Caco-2 (cell line): ENCODE results near the gene NFIA. TPM values are rescaled to one million over a fixed set of nuclear protein-coding genes. Genes with fewer than 3 reads are reported as not detected.

ENCODE experiments used
- BruUV-seq: library from RNA; stranded (reverse); fragments of 400-500 nt; replicated peaks from 2 replicates; lab custom pipeline; 2021; lab: Mats Ljungman, UMichigan
- CTCF ChIA-PET: fragments of 300-600 bp; sonication (Branson Sonifier 250); formaldehyde crosslinking; loops from one replicate; lab custom pipeline; 2022; ENCODE audit warnings: antibody characterized with exemption; lab: Charles Lee
- POLR2A ChIA-PET: fragments of 300-600 bp; sonication (Branson Sonifier 250); formaldehyde crosslinking; loops from one replicate; lab custom pipeline; 2022; ENCODE audit warnings: antibody characterized with exemption; lab: Charles Lee
- DNase-seq, 2 experiments: peaks; one replicate each; pipeline versions ENCODE4 v3.0.0 to v3.0.0-alpha.2; 2020 to 2022
- H3K27me3 ChIP-seq: replicated peaks from 2 replicates; pipeline ENCODE4 v1.6.0; 2011; ENCODE audit warnings: low read length; ENCODE audit not compliant: control insufficient read depth, insufficient read depth
- H3K36me3 ChIP-seq: 2 replicates; pipeline ENCODE4 v1.5.1; 2011; ENCODE audit warnings: low read length; ENCODE audit not compliant: control insufficient read depth, insufficient read depth
- H3K4me1 ChIP-seq: fragments of 250-450 bp; sonication (Bioruptor Pico); 2 replicates; pipeline ENCODE4 v1.5.1; 2020; ENCODE audit warnings: mild to moderate bottlenecking
- H3K4me3 ChIP-seq: 2 replicates; pipeline ENCODE4 v1.5.1; 2011; ENCODE audit warnings: low read depth, mild to moderate bottlenecking, control low read depth, low read length
- H3K9me3 ChIP-seq: fragments of 250-450 bp; sonication (Bioruptor Pico); 2 replicates; pipeline ENCODE4 v1.5.1; 2020; ENCODE audit warnings: mild to moderate bottlenecking, moderate library complexity
- H3K27ac Mint-ChIP-seq: one replicate; pipeline ENCODE4 v1.8.0; 2022; ENCODE audit warnings: mixed read lengths; ENCODE audit not compliant: unreplicated experiment
- H3K27me3 Mint-ChIP-seq: one replicate; pipeline ENCODE4 v1.8.0; 2022; ENCODE audit warnings: mixed read lengths; ENCODE audit not compliant: insufficient read depth, unreplicated experiment
- H3K36me3 Mint-ChIP-seq: one replicate; pipeline ENCODE4 v1.8.0; 2022; ENCODE audit warnings: mild to moderate bottlenecking, mixed read lengths; ENCODE audit not compliant: insufficient read depth, unreplicated experiment
- H3K4me1 Mint-ChIP-seq: one replicate; pipeline ENCODE4 v1.8.0; 2022; ENCODE audit warnings: low read depth, mixed read lengths; ENCODE audit not compliant: unreplicated experiment
- H3K4me3 Mint-ChIP-seq: one replicate; pipeline ENCODE4 v1.8.0; 2022; ENCODE audit warnings: mild to moderate bottlenecking, moderate library complexity, mixed read lengths; ENCODE audit not compliant: unreplicated experiment
- H3K9me3 Mint-ChIP-seq: one replicate; pipeline ENCODE4 v1.8.0; 2022; ENCODE audit warnings: mixed read lengths; ENCODE audit not compliant: unreplicated experiment
- intact Hi-C: fragments of 100-400 bp; cut with micrococcal nuclease; formaldehyde crosslinking; loops from one replicate; pipeline ENCODE4 v1.10.0; 2022; ENCODE audit not compliant: unreplicated experiment
- total RNA-seq: library from RNA; stranded (reverse); gene quantifications from 2 replicates; pipeline ENCODE4 v1.2.3, GENCODE V29; 2022
- TF ChIP-seq, protein P1 (sequence below), 2 experiments: fragments of 200-600 bp in 1 of 2; IDR thresholded peaks; 1 replicate in 1 of 2; 2 replicates in 1 of 2; pipeline versions ENCODE4 v1.5.1 to v1.8.0; 2011 to 2022; ENCODE audit warnings: antibody characterized with exemption in 1 of 2, control low read depth in 1 of 2, inconsistent platforms in 1 of 2, low read depth in 1 of 2, low read length in 1 of 2, mild to moderate bottlenecking in 1 of 2, moderate library complexity in 1 of 2; ENCODE audit not compliant: insufficient read depth in 1 of 2, severe bottlenecking in 1 of 2, unreplicated experiment in 1 of 2

NFIA gene
- total RNA-seq, 1 experiment from 2014 or later = 1.4 TPM

DNA sequence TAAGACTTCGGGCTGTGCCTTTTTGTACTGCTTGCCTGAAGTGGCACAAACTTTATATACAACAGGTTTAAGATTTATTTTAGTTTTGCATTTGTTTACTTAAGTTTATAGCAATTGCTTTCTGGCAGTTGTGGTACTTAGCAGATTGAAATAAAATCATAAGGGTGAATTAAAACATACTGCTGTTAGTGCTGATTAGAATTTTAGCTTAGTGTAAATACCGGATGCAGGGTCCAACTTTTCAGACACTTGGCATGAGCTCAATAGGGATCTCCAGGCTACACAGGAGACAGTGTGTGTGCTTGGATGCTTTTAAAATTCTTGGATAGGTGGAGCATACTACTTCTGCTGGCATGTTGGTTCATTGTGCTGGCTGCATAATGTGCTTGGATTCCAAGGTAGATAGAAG, 159.6 kb downstream of the NFIA start:
- Mint-ChIP-seq H3K4me1 (no peaks in the 10 kb centered on the region), H3K27ac (no peak overlapping the region), H3K9me3 (no peaks in the 10 kb centered on the region), H3K36me3 (no peaks in the 10 kb centered on the region), H3K27me3 (no peaks in the 10 kb centered on the region), H3K4me3 (no peak overlapping the region)
- intact Hi-C loops = no loop called here
- Histone ChIP-seq H3K36me3 (no peaks in the 10 kb centered on the region), H3K4me3 (no peak overlapping the region), H3K4me1 (no peaks in the 10 kb centered on the region), H3K27me3 (no peaks in the 10 kb centered on the region), H3K9me3 (no peaks in the 10 kb centered on the region)
- no peak for DNase-seq
- BruUV-seq = no TSS peak
- CTCF ChIA-PET = no interaction called here
- POLR2A ChIA-PET = no interaction called here
- TF ChIP-seq, protein P1, sequence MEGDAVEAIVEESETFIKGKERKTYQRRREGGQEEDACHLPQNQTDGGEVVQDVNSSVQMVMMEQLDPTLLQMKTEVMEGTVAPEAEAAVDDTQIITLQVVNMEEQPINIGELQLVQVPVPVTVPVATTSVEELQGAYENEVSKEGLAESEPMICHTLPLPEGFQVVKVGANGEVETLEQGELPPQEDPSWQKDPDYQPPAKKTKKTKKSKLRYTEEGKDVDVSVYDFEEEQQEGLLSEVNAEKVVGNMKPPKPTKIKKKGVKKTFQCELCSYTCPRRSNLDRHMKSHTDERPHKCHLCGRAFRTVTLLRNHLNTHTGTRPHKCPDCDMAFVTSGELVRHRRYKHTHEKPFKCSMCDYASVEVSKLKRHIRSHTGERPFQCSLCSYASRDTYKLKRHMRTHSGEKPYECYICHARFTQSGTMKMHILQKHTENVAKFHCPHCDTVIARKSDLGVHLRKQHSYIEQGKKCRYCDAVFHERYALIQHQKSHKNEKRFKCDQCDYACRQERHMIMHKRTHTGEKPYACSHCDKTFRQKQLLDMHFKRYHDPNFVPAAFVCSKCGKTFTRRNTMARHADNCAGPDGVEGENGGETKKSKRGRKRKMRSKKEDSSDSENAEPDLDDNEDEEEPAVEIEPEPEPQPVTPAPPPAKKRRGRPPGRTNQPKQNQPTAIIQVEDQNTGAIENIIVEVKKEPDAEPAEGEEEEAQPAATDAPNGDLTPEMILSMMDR (IDR thresholded peaks at IDR 0.05; ENCODE audit: insufficient read depth in 1 of 2, low read depth in 1 of 2, low read length in 1 of 2, severe bottlenecking in 1 of 2, unreplicated experiment in 1 of 2) = no peak

DNA sequence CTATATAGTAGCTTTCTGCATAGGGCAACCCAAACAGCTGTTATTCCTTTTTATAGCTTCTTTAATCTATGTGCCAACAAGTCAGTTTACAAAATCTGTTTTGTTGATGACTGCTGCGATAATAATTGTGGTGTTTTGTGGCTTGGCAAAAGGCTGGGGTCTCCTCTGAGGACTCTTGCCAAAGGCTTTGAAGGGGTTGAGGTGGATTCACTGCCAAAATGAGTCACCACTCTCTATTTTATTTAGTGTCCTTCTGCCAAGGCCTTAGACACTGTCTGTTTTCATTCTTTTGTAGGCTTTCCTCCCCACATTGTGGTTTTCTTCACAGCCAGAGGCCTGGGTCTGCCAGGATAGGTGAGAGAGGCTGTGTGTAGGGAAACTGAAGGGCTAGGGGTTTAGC, 161.8 kb downstream of the NFIA start:
- TF ChIP-seq, protein P1 (IDR thresholded peaks at IDR 0.05; ENCODE audit: insufficient read depth in 1 of 2, low read depth in 1 of 2, low read length in 1 of 2, severe bottlenecking in 1 of 2, unreplicated experiment in 1 of 2) = no peak
- no peak for DNase-seq
- Mint-ChIP-seq H3K9me3 (no peaks in the 10 kb centered on the region), H3K4me3 (no peak overlapping the region), H3K36me3 (no peaks in the 10 kb centered on the region), H3K27me3 (no peaks in the 10 kb centered on the region), H3K4me1 (no peaks in the 10 kb centered on the region), H3K27ac (no peak overlapping the region)
- Histone ChIP-seq H3K36me3 (no peaks in the 10 kb centered on the region), H3K4me3 (no peak overlapping the region), H3K4me1 (no peaks in the 10 kb centered on the region), H3K9me3 (no peaks in the 10 kb centered on the region), H3K27me3 (no peaks in the 10 kb centered on the region)
- intact Hi-C loops = no loop called here
- POLR2A ChIA-PET = no interaction called here
- CTCF ChIA-PET = no interaction called here
- no TSS peak for BruUV-seq

DNA sequence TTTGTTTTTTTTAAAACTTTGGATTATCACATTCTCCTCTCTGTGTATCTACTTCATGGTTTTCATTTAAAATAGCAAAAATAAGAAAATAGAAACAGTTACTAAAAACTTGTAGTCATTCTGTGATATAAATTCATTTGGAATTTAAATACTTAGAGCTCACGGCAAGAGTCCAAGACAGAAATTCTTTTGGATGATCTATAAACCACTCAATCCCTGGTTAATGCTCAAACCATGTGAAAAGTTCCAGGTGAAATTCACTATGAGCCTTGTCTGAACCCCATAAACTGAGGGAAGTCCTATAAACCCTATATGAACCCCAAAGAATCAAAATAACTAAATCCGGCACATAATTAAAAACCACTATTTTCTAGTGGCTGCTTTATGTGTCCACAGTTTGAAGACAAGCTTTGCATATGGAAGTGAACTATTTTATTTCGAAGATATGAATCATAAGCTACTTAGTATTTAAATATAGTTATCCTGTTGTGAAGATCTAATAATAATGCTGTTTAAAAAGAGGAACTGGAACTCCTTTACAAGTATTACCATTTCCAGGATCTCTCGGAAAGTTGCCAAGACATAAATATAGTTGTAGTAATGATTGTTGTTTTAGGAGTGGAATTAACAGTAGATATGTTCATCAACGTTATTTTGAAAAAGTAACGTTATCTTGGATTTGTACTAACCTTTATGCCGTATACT, 163.5 kb downstream of the NFIA start:
- Mint-ChIP-seq H3K4me1 (no peaks in the 10 kb centered on the region), H3K36me3 (no peaks in the 10 kb centered on the region), H3K9me3 (no peaks in the 10 kb centered on the region), H3K27me3 (no peaks in the 10 kb centered on the region), H3K4me3 (no peak overlapping the region), H3K27ac (no peak overlapping the region)
- H3K36me3 ChIP-seq = no peaks in the 10 kb centered on the region
- TF ChIP-seq, protein P1 (IDR thresholded peaks at IDR 0.05; ENCODE audit: insufficient read depth in 1 of 2, low read depth in 1 of 2, low read length in 1 of 2, severe bottlenecking in 1 of 2, unreplicated experiment in 1 of 2) = no peak
- no peaks in the 10 kb centered on the region for H3K4me1 ChIP-seq
- CTCF ChIA-PET = no interaction called here
- H3K4me3 ChIP-seq = no peak overlapping the region
- POLR2A ChIA-PET = no interaction called here
- intact Hi-C loops = no loop called here
- DNase-seq = no peak
- no peaks in the 10 kb centered on the region for H3K27me3 ChIP-seq
- no TSS peak for BruUV-seq
- no peaks in the 10 kb centered on the region for H3K9me3 ChIP-seq
